GM12801 (cell line): ENCODE measurements around the gene MARCHF3.

Source experiments
- CTCF ChIP-seq: IDR thresholded peaks from one replicate; pipeline ENCODE4 v1.5.1; 2011; ENCODE audit warnings: control low read depth; ENCODE audit not compliant: insufficient read length; ENCODE audit errors: extremely low read depth

MARCHF3 gene

GRCh38 chr5:126847456-126847820, 182.9 kb downstream of the MARCHF3 start:
- TF ChIP-seq CTCF: no peak

- TF ChIP-seq CTCF: no peak
Measured at GRCh38 chr5:126846744-126847455, 183.5 kb downstream of the MARCHF3 start.

- no peak for TF ChIP-seq CTCF
Measured at GRCh38 chr5:126846344-126846743, 184.0 kb downstream of the MARCHF3 start.

- no peak for TF ChIP-seq CTCF
Measured at GRCh38 chr5:126837906-126838539, 192.3 kb downstream of the MARCHF3 start.

GRCh38 chr5:126837242-126837641, 193.1 kb downstream of the MARCHF3 start:
- no peak for TF ChIP-seq CTCF

- TF ChIP-seq CTCF: no peak
Measured at GRCh38 chr5:126836778-126837177, 193.6 kb downstream of the MARCHF3 start.

GRCh38 chr5:126831156-126831555, 199.2 kb downstream of the MARCHF3 start:
- TF ChIP-seq CTCF: no peak
